Neural crest cell (in vitro differentiated cells): Measurements from ENCODE around the gene GPHA2. TPM values are rescaled to one million over a fixed set of nuclear protein-coding genes. Genes with fewer than 3 reads are reported as not detected.

ENCODE experiments used
- DNase-seq: peaks from one replicate; pipeline ENCODE4 v3.0.0; 2021; ENCODE audit warnings: low read depth, mixed read lengths, low spot score
- H3K27ac Mint-ChIP-seq: one replicate; pipeline ENCODE4 v1.8.0; 2021; ENCODE audit warnings: mild to moderate bottlenecking, mixed read lengths; ENCODE audit not compliant: unreplicated experiment
- H3K27me3 Mint-ChIP-seq: 2 replicates; pipeline ENCODE4 v1.8.0; 2021; ENCODE audit warnings: low read depth, mild to moderate bottlenecking, mixed read lengths
- H3K36me3 Mint-ChIP-seq: 2 replicates; pipeline ENCODE4 v1.8.0; 2021; ENCODE audit warnings: low read depth, mild to moderate bottlenecking, mixed read lengths
- H3K4me1 Mint-ChIP-seq: 2 replicates; pipeline ENCODE4 v1.8.0; 2021; ENCODE audit warnings: mixed read lengths
- H3K4me3 Mint-ChIP-seq: one replicate; pipeline ENCODE4 v1.8.0; 2021; ENCODE audit warnings: mild to moderate bottlenecking, mixed read lengths
- H3K9me3 Mint-ChIP-seq: 2 replicates; pipeline ENCODE4 v1.8.0; 2021; ENCODE audit warnings: mixed read lengths
- total RNA-seq: library from RNA; stranded (reverse); gene quantifications from 2 replicates; pipeline ENCODE4 v1.2.1, GENCODE V29; 2021
- TF ChIP-seq, protein P1 (sequence below): fragments of 200-600 bp; sonication (generic); conservative IDR thresholded peaks from 2 replicates; pipeline ENCODE4 v1.5.0; 2021; ENCODE audit warnings: antibody characterized with exemption, mild to moderate bottlenecking

Gene GPHA2
- total RNA-seq, 1 donor from 2014 or later, result not detected

DNA sequence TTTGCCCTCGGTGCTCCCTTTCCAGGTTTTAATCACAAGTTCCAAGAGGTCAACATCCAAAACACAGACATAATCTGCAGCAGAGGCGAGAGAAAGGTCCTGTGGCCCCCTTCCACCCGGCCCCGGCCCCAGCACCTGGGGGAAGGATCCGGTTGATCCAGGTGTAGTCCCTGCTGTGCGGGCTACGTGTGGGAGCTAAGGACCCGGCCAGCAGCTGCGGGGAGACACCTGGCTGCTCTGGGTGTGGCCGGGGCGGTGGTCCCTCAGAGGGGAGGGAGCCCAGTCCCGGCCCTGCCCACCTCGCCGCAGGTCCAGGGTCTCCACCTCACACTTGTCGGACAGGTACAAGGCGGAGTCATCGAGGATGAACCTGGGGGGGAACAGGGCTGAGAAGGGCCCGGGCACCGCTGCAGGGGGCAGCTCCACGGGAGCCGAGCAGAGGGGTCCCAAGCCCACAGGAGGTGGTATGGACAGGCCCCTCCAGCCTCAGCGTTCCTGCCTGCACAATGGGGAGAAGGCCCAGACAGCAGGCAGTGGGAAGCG, 32.3 kb downstream of the GPHA2 start:
- no peaks in the 10 kb centered on the region for H3K36me3 Mint-ChIP-seq
- no peak overlapping the region for H3K4me3 Mint-ChIP-seq
- TF ChIP-seq, protein P1, sequence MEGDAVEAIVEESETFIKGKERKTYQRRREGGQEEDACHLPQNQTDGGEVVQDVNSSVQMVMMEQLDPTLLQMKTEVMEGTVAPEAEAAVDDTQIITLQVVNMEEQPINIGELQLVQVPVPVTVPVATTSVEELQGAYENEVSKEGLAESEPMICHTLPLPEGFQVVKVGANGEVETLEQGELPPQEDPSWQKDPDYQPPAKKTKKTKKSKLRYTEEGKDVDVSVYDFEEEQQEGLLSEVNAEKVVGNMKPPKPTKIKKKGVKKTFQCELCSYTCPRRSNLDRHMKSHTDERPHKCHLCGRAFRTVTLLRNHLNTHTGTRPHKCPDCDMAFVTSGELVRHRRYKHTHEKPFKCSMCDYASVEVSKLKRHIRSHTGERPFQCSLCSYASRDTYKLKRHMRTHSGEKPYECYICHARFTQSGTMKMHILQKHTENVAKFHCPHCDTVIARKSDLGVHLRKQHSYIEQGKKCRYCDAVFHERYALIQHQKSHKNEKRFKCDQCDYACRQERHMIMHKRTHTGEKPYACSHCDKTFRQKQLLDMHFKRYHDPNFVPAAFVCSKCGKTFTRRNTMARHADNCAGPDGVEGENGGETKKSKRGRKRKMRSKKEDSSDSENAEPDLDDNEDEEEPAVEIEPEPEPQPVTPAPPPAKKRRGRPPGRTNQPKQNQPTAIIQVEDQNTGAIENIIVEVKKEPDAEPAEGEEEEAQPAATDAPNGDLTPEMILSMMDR, result no peak
- peaks cover 5% of the 10 kb centered on the region for H3K4me1 Mint-ChIP-seq
- no peak for DNase-seq
- H3K27ac Mint-ChIP-seq, result no peak overlapping the region
- no peaks in the 10 kb centered on the region for H3K27me3 Mint-ChIP-seq
- no peaks in the 10 kb centered on the region for H3K9me3 Mint-ChIP-seq

DNA sequence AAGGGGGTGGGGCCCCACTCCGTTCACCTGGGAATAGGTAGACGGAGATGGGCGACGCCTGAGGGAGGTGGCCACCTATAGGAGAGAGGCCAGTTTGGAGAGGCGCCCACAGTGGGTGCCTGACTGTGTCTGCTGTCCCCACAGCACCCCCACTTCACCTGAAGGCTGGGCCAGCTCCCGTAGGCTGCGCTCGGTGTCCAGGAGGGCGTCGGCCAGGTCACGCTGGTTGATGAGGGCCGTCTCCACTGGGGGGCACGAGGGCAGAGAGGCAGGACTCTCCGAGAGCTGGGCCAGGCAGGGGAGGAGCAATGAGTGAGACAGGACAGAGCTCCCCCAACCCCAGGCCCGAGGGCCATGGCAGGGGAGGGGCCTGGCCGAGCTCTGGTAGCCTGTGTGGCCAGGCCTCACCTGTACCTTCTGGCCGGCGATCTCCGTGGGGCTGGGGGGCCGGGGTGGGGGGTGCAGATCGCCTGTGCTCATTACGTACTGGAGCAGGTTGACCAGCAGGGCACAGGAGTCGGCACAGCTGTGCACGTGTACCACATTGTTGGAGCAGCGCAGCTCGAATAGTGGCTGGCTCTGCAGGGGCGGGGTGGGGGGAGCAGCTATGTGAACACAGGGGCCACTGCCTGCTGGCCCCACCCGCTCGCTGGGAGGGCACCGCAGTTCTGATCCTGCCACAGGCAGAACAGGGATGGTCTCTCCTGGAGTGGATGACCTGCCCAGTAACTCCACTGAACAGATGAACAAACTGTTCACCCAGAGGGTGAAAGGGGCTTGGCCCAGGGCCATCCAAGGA, 33.4 kb downstream of the GPHA2 start:
- no peaks in the 10 kb centered on the region for H3K36me3 Mint-ChIP-seq
- no peak for DNase-seq
- H3K27ac Mint-ChIP-seq, result no peak overlapping the region
- TF ChIP-seq, protein P1, result no peak
- no peaks in the 10 kb centered on the region for H3K27me3 Mint-ChIP-seq
- H3K4me3 Mint-ChIP-seq, result no peak overlapping the region
- H3K9me3 Mint-ChIP-seq, result no peaks in the 10 kb centered on the region
- peaks cover 5% of the 10 kb centered on the region for H3K4me1 Mint-ChIP-seq

DNA sequence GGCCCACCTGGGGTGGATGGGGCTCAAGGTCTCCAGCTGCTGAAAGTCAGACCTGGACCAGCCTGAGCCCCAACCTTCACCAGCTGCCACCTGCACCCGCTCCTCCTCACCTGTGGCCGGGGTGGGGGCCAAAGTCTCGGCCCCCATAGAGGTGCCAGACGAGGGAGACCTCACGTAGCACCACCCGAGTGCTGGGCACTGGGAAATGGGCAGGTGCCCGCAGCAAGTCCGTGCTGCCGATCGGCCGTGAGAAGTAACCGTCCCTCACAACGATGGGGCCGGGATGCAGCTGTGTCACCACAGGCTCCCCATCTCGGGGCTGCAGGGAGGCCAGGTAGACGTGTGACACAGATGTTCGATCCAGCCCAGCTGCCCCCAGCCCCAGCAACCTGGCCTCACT, 34.9 kb downstream of the GPHA2 start:
- H3K27ac Mint-ChIP-seq, result no peak overlapping the region
- H3K4me1 Mint-ChIP-seq, result peaks cover 5% of the 10 kb centered on the region
- TF ChIP-seq, protein P1, result no peak
- no peaks in the 10 kb centered on the region for H3K27me3 Mint-ChIP-seq
- no peak overlapping the region for H3K4me3 Mint-ChIP-seq
- no peaks in the 10 kb centered on the region for H3K36me3 Mint-ChIP-seq
- no peak for DNase-seq
- no peaks in the 10 kb centered on the region for H3K9me3 Mint-ChIP-seq

DNA sequence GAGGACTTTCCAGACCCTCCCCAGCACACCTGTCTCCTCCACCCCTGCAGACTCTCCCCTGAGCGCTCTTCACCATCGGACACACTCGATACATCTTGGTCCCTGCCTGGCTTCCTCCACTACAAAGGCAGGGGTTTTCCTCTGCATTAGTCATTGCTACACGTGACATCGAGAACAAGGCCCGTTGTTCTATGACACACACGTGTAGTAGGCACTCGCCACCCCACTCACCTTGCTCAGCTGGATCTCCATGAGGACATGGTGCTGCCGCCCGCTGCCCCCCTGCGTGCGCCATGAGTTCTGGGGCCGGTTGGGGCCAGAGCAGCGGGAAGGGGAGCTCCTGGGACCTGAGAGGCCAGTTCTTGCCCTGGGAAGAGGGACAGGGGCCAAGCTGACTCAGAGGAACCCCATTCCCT, 35.4 kb downstream of the GPHA2 start:
- H3K9me3 Mint-ChIP-seq, result no peaks in the 10 kb centered on the region
- peak overlapping the region; percentile 24 for H3K27ac Mint-ChIP-seq
- peaks cover 5% of the 10 kb centered on the region for H3K4me1 Mint-ChIP-seq
- H3K4me3 Mint-ChIP-seq, result no peak overlapping the region
- H3K36me3 Mint-ChIP-seq, result no peaks in the 10 kb centered on the region
- TF ChIP-seq, protein P1, result no peak
- no peak for DNase-seq
- H3K27me3 Mint-ChIP-seq, result no peaks in the 10 kb centered on the region

DNA sequence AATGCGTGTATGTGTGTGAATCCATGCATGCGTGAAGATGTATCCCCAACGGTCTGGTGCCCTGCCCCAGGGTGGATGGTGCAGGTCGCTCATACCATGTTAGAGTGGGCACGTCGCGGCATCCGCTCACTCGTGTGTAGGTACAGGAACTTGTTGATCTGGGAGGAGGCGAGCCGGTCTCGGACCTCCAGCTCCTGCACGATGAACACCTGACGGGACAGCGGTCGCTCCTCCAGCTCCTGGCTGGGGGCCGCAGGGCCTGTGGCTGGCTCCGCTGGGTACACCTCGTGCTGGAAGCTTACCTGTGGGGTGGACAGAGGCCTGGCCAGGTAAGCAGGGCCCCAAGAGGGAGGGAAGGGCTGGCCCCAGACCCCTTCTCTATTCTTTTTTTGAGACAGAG, 37.2 kb downstream of the GPHA2 start:
- Mint-ChIP-seq H3K9me3 (no peaks in the 10 kb centered on the region), H3K4me3 (no peak overlapping the region), H3K27me3 (no peaks in the 10 kb centered on the region), H3K36me3 (no peaks in the 10 kb centered on the region), H3K27ac (no peak overlapping the region), H3K4me1 (peaks cover 5% of the 10 kb centered on the region)
- TF ChIP-seq, protein P1, result no peak
- DNase-seq, result no peak
